Measurements from ENCODE around the gene CDHR1.

CDHR1 gene

GRCh38 chr10:84267503-84268126, 73.3 kb downstream of the CDHR1 start:
- H3K36me3 ChIP-seq (ENCODE audit: insufficient read depth, low read length), result no peaks in the 10 kb centered on the region
- H3K27ac ChIP-seq (ENCODE audit: low read depth, low read length), result no peak overlapping the region
- no peak overlapping the region for H3K9ac ChIP-seq (ENCODE audit: low read depth, low read length)
- H3K9me3 ChIP-seq (ENCODE audit: insufficient read depth, low read depth, low read length), result no peaks in the 10 kb centered on the region
- no peak overlapping the region for H3K4me3 ChIP-seq (ENCODE audit: low read length)
- 62% methylated on average over 7 of the region's 7 CpGs for WGBS
- H3K27me3 ChIP-seq (ENCODE audit: insufficient read depth, low read length), result 0 out of 2 replicates have a peak, but pooled peaks cover 4% of the 10 kb centered on the region
- H3K4me1 ChIP-seq (ENCODE audit: insufficient read depth, low read length), result peaks cover 3% of the 10 kb centered on the region; the same call in 1 of the 2 replicates

DNA sequence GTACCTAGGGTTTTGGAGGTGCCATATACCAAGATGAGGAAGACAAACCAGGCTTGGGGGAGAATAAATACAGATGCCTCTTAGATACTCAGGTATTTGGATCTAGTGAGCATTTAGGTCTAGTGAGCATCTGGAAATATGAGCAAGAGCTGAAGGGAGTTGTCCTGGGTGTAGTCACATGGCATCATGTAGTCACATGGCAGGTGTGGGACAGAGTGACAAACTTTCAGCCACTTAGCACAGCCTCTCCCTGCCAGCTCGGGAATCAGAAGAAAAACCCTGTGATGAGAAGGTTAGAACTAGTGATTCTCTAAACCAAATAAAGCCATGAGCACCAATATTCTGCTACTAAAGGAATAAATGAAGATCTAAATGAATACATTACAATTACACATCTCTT, 74.8 kb downstream of the CDHR1 start:
- Histone ChIP-seq H3K4me3 (ENCODE audit: low read length) (no peak overlapping the region), H3K27ac (ENCODE audit: low read depth, low read length) (no peak overlapping the region), H3K4me1 (ENCODE audit: insufficient read depth, low read length) (peaks cover 3% of the 10 kb centered on the region; the same call in 1 of the 2 replicates), H3K9ac (ENCODE audit: low read depth, low read length) (no peak overlapping the region), H3K27me3 (ENCODE audit: insufficient read depth, low read length) (0 out of 2 replicates have a peak, but pooled peaks cover 4% of the 10 kb centered on the region), H3K9me3 (ENCODE audit: insufficient read depth, low read depth, low read length) (no peaks in the 10 kb centered on the region), H3K36me3 (ENCODE audit: insufficient read depth, low read length) (no peaks in the 10 kb centered on the region)
- WGBS, result no CpG with 5 or more reads among the region's 1 CpG

Data from HUES64 (cell line).